GM12801 (cell line): ENCODE data around the gene TCF20.

Source experiments
- TF ChIP-seq, protein P1 (sequence below): IDR thresholded peaks from one replicate; pipeline ENCODE4 v1.5.1; 2011; ENCODE audit warnings: control low read depth; ENCODE audit not compliant: insufficient read length; ENCODE audit errors: extremely low read depth

The TCF20 gene

DNA sequence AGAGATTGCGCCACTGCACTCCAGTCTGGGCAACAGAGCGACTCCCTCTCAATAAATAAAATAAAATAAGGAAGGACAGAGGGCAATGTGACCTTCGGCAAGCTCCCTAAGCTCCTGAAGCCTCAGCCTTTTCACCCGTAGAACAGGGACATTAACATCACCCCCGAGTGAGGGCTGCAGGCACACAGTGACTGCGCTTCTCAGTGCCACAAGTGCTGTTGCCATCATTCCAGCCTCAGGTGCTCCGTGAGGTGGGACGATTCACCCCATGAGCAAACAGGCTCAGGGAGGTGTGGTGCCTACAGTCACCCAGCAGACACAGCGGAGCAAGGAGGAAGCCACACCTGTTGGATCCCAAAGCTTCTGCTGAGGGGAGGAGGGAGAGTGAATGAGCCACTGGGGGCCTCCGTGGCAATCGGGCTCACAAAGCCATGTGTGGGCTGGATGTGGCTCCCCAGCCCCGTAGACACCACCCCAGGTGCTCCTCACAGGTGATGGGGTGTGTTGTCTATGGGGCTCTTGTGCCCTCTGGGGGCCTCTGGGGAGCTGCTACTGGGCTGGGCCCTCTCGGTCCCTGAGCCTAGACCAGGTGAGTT lies 9.1 kb upstream of the TCF20 start:
- TF ChIP-seq, protein P1, sequence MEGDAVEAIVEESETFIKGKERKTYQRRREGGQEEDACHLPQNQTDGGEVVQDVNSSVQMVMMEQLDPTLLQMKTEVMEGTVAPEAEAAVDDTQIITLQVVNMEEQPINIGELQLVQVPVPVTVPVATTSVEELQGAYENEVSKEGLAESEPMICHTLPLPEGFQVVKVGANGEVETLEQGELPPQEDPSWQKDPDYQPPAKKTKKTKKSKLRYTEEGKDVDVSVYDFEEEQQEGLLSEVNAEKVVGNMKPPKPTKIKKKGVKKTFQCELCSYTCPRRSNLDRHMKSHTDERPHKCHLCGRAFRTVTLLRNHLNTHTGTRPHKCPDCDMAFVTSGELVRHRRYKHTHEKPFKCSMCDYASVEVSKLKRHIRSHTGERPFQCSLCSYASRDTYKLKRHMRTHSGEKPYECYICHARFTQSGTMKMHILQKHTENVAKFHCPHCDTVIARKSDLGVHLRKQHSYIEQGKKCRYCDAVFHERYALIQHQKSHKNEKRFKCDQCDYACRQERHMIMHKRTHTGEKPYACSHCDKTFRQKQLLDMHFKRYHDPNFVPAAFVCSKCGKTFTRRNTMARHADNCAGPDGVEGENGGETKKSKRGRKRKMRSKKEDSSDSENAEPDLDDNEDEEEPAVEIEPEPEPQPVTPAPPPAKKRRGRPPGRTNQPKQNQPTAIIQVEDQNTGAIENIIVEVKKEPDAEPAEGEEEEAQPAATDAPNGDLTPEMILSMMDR = no peak

DNA sequence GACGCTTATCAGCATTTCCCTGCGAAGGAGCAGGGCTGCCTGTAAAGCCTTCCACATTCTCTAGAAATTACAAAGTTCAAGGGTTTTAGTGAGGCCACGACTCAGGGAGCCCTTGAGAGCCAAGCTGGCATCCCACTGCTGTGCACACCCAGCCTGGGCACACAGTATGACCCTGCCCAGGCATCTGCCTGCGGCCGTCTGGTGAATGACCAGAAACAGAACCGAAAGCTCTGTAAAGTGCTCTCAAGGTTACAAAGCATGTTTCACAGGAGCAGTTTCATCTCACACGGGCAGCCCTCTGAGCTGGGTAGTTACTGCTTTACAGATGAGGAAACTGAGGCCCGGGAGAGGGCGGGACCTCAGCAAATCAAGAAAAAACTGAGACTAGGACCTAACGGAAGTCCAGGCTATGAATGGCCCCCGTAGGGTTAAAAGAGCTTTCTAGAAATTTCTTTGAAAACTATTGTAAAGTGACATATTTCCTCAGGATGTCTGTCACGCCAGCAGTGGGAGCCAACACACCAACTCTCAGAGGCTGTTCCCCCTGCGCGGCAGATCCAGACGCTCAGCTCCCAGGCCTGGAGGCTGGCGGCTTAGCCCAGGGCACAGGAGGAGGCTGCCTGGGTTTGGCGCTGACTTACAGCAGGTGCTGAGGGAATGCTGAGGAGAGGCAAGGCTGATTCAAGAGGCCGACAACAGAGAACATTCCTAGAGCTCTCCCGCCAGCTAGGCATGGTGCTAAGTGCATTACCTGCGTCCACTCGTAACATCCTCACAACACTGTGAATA lies 7.7 kb upstream of the TCF20 start:
- TF ChIP-seq, protein P1 = no peak

DNA sequence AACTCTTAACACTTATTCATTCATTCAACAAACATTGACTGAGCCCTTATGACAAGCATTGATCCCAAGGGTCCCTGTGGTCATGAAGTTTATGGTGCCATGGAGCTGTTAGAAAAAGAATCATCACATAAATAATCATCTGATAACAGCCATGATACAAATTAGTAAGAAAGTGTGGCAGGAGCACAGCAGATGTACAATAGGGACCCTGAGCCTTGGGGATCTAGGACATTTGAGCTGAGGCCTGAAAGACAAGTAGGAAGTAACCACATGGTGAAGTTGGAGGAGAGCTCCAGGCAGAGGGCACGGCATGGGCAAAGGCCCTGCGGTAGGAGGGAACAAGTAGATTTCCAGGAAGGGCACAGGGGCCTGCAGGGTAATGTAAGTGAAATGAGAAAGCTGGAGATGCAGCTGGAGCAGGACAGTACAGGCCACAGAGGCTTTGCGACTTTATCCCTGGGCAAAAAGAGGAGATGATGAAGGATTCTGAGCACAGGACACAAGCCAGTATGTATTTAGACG lies 6.8 kb upstream of the TCF20 start:
- TF ChIP-seq, protein P1 = no peak

DNA sequence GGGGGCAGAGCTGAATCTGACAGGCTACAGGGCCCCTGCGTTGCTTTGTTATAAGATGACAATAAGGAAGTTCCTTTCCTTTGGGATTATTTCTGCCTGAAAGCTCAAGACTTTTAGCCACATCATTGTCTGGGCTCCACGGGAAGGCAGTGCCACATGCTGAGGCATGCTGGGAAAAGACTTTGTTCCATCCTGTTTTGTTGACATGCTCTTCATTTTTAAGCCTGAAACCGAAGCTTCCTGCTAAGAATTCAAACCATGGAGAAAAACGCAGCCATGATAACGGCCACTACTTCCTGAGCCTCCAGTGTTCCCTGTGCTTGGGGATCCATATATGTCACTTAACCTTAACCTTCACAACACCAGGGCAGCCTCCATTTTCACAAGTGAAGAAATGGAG lies 5.5 kb upstream of the TCF20 start:
- TF ChIP-seq, protein P1 = no peak

DNA sequence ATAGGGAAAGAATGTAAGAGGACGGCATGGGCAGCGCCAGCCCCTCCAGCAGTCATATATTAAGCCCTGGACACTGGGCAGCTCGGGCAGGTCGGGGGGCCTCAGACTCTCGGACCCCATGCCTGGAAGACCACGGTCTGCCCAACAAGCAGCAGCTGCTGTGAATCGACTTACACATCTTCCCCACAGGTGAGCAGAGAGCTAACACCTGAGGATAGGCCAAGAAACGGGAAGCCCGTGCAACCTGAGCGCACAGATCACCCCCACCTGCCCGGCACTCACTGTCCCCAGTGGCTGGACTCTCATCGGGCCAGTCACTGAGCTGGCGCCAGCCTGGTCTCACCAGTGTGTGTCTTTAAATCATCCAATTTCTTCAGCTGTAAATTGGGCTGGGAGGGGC lies 4.7 kb upstream of the TCF20 start:
- TF ChIP-seq, protein P1 = no peak

DNA sequence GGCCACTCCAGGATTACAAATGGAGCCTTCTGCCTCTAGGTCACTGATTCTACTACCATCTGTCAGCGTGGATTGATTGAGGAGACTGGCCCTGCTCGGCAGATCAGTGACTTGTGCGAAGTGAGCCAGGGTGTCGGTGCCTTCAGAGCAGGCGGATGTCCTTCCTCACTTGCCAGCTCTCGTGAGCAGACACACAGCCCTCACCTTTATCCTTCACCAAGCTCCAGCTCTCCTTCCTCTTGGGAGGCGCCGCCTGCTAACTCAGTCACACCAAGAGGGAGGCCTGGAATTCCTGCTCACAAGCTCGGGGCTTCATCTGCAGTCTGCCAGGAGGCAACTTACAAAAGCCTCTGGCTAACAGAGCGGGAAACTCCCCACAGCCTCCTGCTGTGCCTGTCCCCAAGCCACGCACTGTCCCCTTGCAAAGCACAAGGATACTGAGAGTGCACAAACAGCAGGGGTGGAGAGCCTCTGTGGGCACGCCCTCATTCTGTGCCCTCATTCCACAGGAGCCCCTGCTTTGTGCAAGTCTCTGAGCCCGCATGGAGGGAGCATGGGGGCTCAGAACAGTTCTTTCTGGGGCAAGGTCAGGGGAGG lies 3.5 kb upstream of the TCF20 start:
- TF ChIP-seq, protein P1 = no peak

DNA sequence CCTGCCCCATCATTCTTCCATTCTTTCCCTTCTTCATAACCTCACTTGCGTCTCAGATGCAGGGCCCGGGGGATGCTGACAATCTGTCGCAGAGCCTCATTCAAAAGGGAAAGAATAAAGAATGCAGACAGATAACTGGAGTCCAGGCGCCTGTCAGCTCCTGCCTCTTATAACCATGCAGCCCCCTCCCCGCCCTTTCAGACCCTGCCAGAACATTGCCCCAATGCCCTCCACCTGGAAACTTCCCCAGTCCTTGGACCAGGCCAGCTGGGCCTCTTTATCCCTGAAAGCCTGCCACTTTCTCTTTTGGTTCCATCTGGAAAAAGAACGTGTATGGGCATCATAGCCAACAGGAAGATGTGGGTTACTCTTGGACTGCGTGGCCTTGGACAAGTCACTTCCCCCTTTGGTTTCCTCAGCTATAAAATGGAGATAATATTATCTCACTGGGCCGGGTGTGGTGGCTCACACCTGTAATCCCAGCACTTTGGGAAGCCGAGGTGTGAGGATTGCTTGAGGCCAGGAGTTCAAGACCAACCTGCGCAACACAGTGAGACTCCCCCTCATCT lies 2.1 kb upstream of the TCF20 start:
- TF ChIP-seq, protein P1 = no peak
